Adipocyte (in vitro differentiated cells): Measurements from ENCODE around the gene BRINP3.
"Not testable (repeated sequence)": the region's sequence is repeated elsewhere in the genome, so short reads cannot be mapped to it uniquely, and the experiment has no call there.

Experiments
- DNase-seq: peaks from one replicate; pipeline ENCODE4 v3.0.0-alpha.2; 2015; ENCODE audit warnings: low read depth
- H3K27me3 ChIP-seq: replicated peaks from 2 replicates; pipeline ENCODE4 v1.7.0; 2013; ENCODE audit warnings: mild to moderate bottlenecking, low read length, moderate library complexity; ENCODE audit not compliant: control insufficient read depth, insufficient read depth
- H3K36me3 ChIP-seq: 2 replicates; pipeline ENCODE4 v1.7.0; 2013; ENCODE audit warnings: low read length, mild to moderate bottlenecking, moderate library complexity; ENCODE audit not compliant: control insufficient read depth, insufficient read depth, severe bottlenecking
- H3K4me1 ChIP-seq: 2 replicates; pipeline ENCODE4 v1.7.0; 2013; ENCODE audit warnings: mild to moderate bottlenecking, low read length, moderate library complexity; ENCODE audit not compliant: control insufficient read depth, insufficient read depth
- H3K4me3 ChIP-seq: 2 replicates; pipeline ENCODE4 v1.7.0; 2013; ENCODE audit warnings: mild to moderate bottlenecking, low read length, moderate library complexity
- H3K9ac ChIP-seq: 2 replicates; pipeline ENCODE4 v1.7.0; 2013; ENCODE audit warnings: mild to moderate bottlenecking, low read length, moderate library complexity
- H3K9me3 ChIP-seq: 2 replicates; pipeline ENCODE4 v1.7.0; 2013; ENCODE audit warnings: mild to moderate bottlenecking, low read length, moderate library complexity; ENCODE audit not compliant: control insufficient read depth

The BRINP3 gene

GRCh38 chr1:190477762-190478148, at the start of gene BRINP3:
BRINP3 (minus strand) TSS chr1:190477864.
- H3K36me3 ChIP-seq: no peaks in the 10 kb centered on the region
- peak; percentile 10 for DNase-seq

GRCh38 chr1:190511554-190511953, 33.9 kb upstream of the BRINP3 start:
- DNase-seq: no peak
- H3K9ac ChIP-seq: no peak overlapping the region
- no peaks in the 10 kb centered on the region for H3K36me3 ChIP-seq
- H3K27me3 ChIP-seq: no peaks in the 10 kb centered on the region
- no peak overlapping the region for H3K4me3 ChIP-seq
- no peaks in the 10 kb centered on the region for H3K4me1 ChIP-seq
- H3K9me3 ChIP-seq: no peaks in the 10 kb centered on the region

More at GRCh38 chr1:190477762-190478148, at the start of gene BRINP3:
- Histone ChIP-seq H3K9ac (no peak within 1 kb of the TSS), H3K4me1 (peaks cover 13% of the 10 kb centered on the region), H3K4me3 (peak within 1 kb of the TSS; percentile 76), H3K27me3 (peaks cover 53% of the 10 kb centered on the region), H3K9me3 (no peaks in the 10 kb centered on the region)

- no peaks in the 10 kb centered on the region for H3K9me3 ChIP-seq
- H3K4me3 ChIP-seq: no peak overlapping the region
- no peaks in the 10 kb centered on the region for H3K27me3 ChIP-seq
- DNase-seq: no peak
- H3K9ac ChIP-seq: no peak overlapping the region
- no peaks in the 10 kb centered on the region for H3K36me3 ChIP-seq
- H3K4me1 ChIP-seq: no peaks in the 10 kb centered on the region
These were observed 29.7 kb upstream of the BRINP3 start for GRCh38 chr1:190507357-190507756.

- not testable (repeated sequence) for DNase-seq, H3K9ac ChIP-seq, H3K9me3 ChIP-seq, H3K4me1 ChIP-seq, H3K27me3 ChIP-seq, H3K4me3 ChIP-seq, H3K36me3 ChIP-seq
These were observed 26.9 kb upstream of the BRINP3 start for GRCh38 chr1:190504539-190504938.

- no peak overlapping the region for H3K9ac ChIP-seq
- no peaks in the 10 kb centered on the region for H3K27me3 ChIP-seq
- DNase-seq: no peak
- no peak overlapping the region for H3K4me3 ChIP-seq
- H3K36me3 ChIP-seq: no peaks in the 10 kb centered on the region
- no peaks in the 10 kb centered on the region for H3K9me3 ChIP-seq
- H3K4me1 ChIP-seq: no peaks in the 10 kb centered on the region
These were observed 19.9 kb upstream of the BRINP3 start for GRCh38 chr1:190497565-190497964.

GRCh38 chr1:190494451-190494850, 16.8 kb upstream of the BRINP3 start:
- Histone ChIP-seq H3K9ac (no peak overlapping the region), H3K9me3 (no peaks in the 10 kb centered on the region), H3K4me1 (no peaks in the 10 kb centered on the region), H3K27me3 (no peaks in the 10 kb centered on the region), H3K36me3 (no peaks in the 10 kb centered on the region), H3K4me3 (no peak overlapping the region)
- DNase-seq: peak; percentile 8

- H3K36me3 ChIP-seq: no peaks in the 10 kb centered on the region
- no peak for DNase-seq
- no peaks in the 10 kb centered on the region for H3K27me3 ChIP-seq
- no peak overlapping the region for H3K4me3 ChIP-seq
- H3K9me3 ChIP-seq: no peaks in the 10 kb centered on the region
- H3K9ac ChIP-seq: no peak overlapping the region
- H3K4me1 ChIP-seq: no peaks in the 10 kb centered on the region
These were observed 13.7 kb upstream of the BRINP3 start for GRCh38 chr1:190491404-190491803.

GRCh38 chr1:190484045-190484444, 6.4 kb upstream of the BRINP3 start:
- peaks cover 5% of the 10 kb centered on the region for H3K27me3 ChIP-seq
- H3K4me3 ChIP-seq: no peak overlapping the region
- H3K9me3 ChIP-seq: no peaks in the 10 kb centered on the region
- no peak overlapping the region for H3K9ac ChIP-seq
- no peaks in the 10 kb centered on the region for H3K36me3 ChIP-seq
- DNase-seq: no peak
- peaks cover 1% of the 10 kb centered on the region for H3K4me1 ChIP-seq

GRCh38 chr1:190480231-190480630, 2.6 kb upstream of the BRINP3 start:
- peaks cover 41% of the 10 kb centered on the region for H3K27me3 ChIP-seq
- no peak overlapping the region for H3K9ac ChIP-seq
- DNase-seq: no peak
- no peaks in the 10 kb centered on the region for H3K9me3 ChIP-seq
- H3K4me1 ChIP-seq: peaks cover 12% of the 10 kb centered on the region
- no peaks in the 10 kb centered on the region for H3K36me3 ChIP-seq
- H3K4me3 ChIP-seq: no peak overlapping the region

- Histone ChIP-seq H3K27me3 (peaks cover 48% of the 10 kb centered on the region), H3K9ac (no peak overlapping the region), H3K9me3 (no peaks in the 10 kb centered on the region), H3K36me3 (no peaks in the 10 kb centered on the region), H3K4me1 (peaks cover 13% of the 10 kb centered on the region), H3K4me3 (no peak overlapping the region)
- DNase-seq: no peak
These were observed 1.9 kb upstream of the BRINP3 start for GRCh38 chr1:190479516-190479915.

GRCh38 chr1:190479050-190479397, 1.4 kb upstream of the BRINP3 start:
- Histone ChIP-seq H3K27me3 (peaks cover 53% of the 10 kb centered on the region), H3K4me1 (peaks cover 13% of the 10 kb centered on the region), H3K36me3 (no peaks in the 10 kb centered on the region), H3K4me3 (peak overlapping the region; percentile 76), H3K9me3 (no peaks in the 10 kb centered on the region), H3K9ac (no peak overlapping the region)
- DNase-seq: peak; percentile 39
